Small intestine (tissue), 7 donors: ENCODE results near the gene CFAP141. TPM values are rescaled to one million over a fixed set of nuclear protein-coding genes. Genes with fewer than 3 reads are reported as not detected.
"Not testable (repeated sequence)": the region's sequence is repeated elsewhere in the genome, so short reads cannot be mapped to it uniquely, and the experiment has no call there.

Source experiments
- DNase-seq, 2 donors: peaks; one replicate each; pipeline versions ENCODE4 v3.0.0 to v3.0.0-alpha.2; 2013
- FAIRE-seq: peaks from 2 replicates; lab custom pipeline; 2012; peaks lifted over from hg19 to GRCh38; lab: Jason Lieb, UNC
- H3K27ac ChIP-seq, 3 donors: one replicate each; pipeline ENCODE4 v1.5.1; 2013; ENCODE audit warnings: low read length in 2 of 3, mild to moderate bottlenecking in 2 of 3, control low read depth in 1 of 3, inconsistent platforms in 1 of 3, low read depth in 1 of 3, moderate library complexity in 1 of 3
- H3K27me3 ChIP-seq, 3 donors: one replicate each; pipeline ENCODE4 v1.6.1; 2013; ENCODE audit warnings: low read length in 3 of 3, inconsistent platforms in 1 of 3; ENCODE audit not compliant: control insufficient read depth in 3 of 3, insufficient read depth in 3 of 3
- H3K36me3 ChIP-seq, 3 donors: one replicate each; pipeline ENCODE4 v1.6.1; 2013; ENCODE audit warnings: low read length in 3 of 3, inconsistent platforms in 1 of 3, low read depth in 1 of 3, mild to moderate bottlenecking in 1 of 3, moderate library complexity in 1 of 3; ENCODE audit not compliant: control insufficient read depth in 3 of 3, insufficient read depth in 2 of 3
- H3K4me1 ChIP-seq, 3 donors: one replicate each; pipeline ENCODE4 v1.6.1; 2013; ENCODE audit warnings: low read length in 2 of 3, inconsistent platforms in 1 of 3, low read depth in 1 of 3, mild to moderate bottlenecking in 1 of 3, moderate library complexity in 1 of 3; ENCODE audit not compliant: control insufficient read depth in 3 of 3, insufficient read depth in 2 of 3
- H3K4me3 ChIP-seq, 3 donors: one replicate each; pipeline ENCODE4 v1.5.1; 2013; ENCODE audit warnings: low read length in 3 of 3, control low read depth in 1 of 3, inconsistent platforms in 1 of 3, low read depth in 1 of 3, mild to moderate bottlenecking in 1 of 3, moderate library complexity in 1 of 3
- H3K9me3 ChIP-seq, 2 donors: one replicate each; pipeline ENCODE4 v1.6.1; 2013; ENCODE audit warnings: low read depth in 1 of 2, low read length in 1 of 2; ENCODE audit not compliant: control insufficient read depth in 2 of 2, insufficient read depth in 1 of 2
- WGBS, 3 donors: extraction: QIAGEN DNeasy Blood & Tissue Kit; methylation state at CpG; one replicate each; pipeline ENCODE4 v1.1.7; 2013; 5-methylcytosine and 5-hydroxymethylcytosine counted together
- polyA plus RNA-seq, 4 donors: library from polyadenylated mRNA; stranded (reverse) in 3 of 4; unstranded in 1 of 4; fragments of 200-250 nt in 3 of 4; fragments of 120-200 nt in 1 of 4; gene quantifications; one replicate each; pipeline versions ENCODE4 v1.2.1 to v1.2.3, GENCODE V29; 2013
- donor health status: healthy with polysubstance abuse.
- donor health status: control.
- donor health status: control.
- donor health status: Bipolar disorder and iron deficiency.
- donor health status: healthy.

CFAP141 gene
- polyA plus RNA-seq, 4 donors: not detected

GRCh38 chr1:154220071-154220969 lies 14.2 kb upstream of the CFAP141 start, which contains the start of gene UBAP2L:
UBAP2L (plus strand) TSS chr1:154220955; CDS start chr1:154225124, 4,169 bp downstream.
- 0 to 1% (median 1%) methylated on average over 61 to 73 of the region's 73 CpGs for WGBS, 3 donors
- no peaks in the 10 kb centered on the region for H3K9me3 ChIP-seq
- FAIRE-seq (no peak), DNase-seq (peak; percentile 99 to 100)
- peaks cover 2 to 13% (median 12%) of the 10 kb centered on the region in 3 donors for H3K4me1 ChIP-seq
- H3K36me3 ChIP-seq: peaks cover 5 to 18% (median 5%) of the 10 kb centered on the region in 3 donors
- H3K4me3 ChIP-seq: peak within 1 kb of the TSS; percentile 87 to 96 (median 92)
- no peaks in the 10 kb centered on the region for H3K27me3 ChIP-seq
- peak within 1 kb of the TSS; percentile 94 to 98 (median 97) for H3K27ac ChIP-seq

GRCh38 chr1:154219541-154219940 lies 13.4 kb upstream of the CFAP141 start:
- no peak for FAIRE-seq
- Histone ChIP-seq H3K4me1 (peaks cover 2 to 13% (median 12%) of the 10 kb centered on the region in 3 donors), H3K27ac (peak overlapping the region in 2 of 3 donors; percentile 94 to 98), H3K36me3 (peaks cover 3 to 23% (median 5%) of the 10 kb centered on the region in 3 donors), H3K27me3 (no peaks in the 10 kb centered on the region), H3K9me3 (no peaks in the 10 kb centered on the region), H3K4me3 (peak overlapping the region; percentile 73 to 87 (median 81))
- WGBS, 3 donors: 2 to 11% (median 5%) methylated on average over 5 of the region's 5 CpGs
- DNase-seq: peak; percentile 46 to 55

- 60 to 62% (median 61%) methylated on average over 3 of the region's 3 CpGs for WGBS, 3 donors
- Histone ChIP-seq H3K4me3 (peak overlapping the region in 2 of 3 donors; percentile 73 to 87), H3K4me1 (peaks cover 2 to 12% (median 12%) of the 10 kb centered on the region in 3 donors), H3K36me3 (peaks cover 9 to 29% (median 12%) of the 10 kb centered on the region in 3 donors), H3K27me3 (no peaks in the 10 kb centered on the region), H3K27ac (no peak overlapping the region), H3K9me3 (no peaks in the 10 kb centered on the region)
- FAIRE-seq (no peak), DNase-seq (no peak)
Observed at GRCh38 chr1:154218545-154218944, 12.4 kb upstream of the CFAP141 start.

GRCh38 chr1:154213274-154213673 lies 7.1 kb upstream of the CFAP141 start:
- no peak overlapping the region for H3K4me3 ChIP-seq
- peaks cover 16 to 66% (median 26%) of the 10 kb centered on the region in 3 donors for H3K36me3 ChIP-seq
- peaks cover 0 to 1% (median 0%) of the 10 kb centered on the region in 3 donors for H3K4me1 ChIP-seq
- FAIRE-seq (no peak), DNase-seq (no peak)
- 80 to 100% (median 94%) methylated on average over 1 of the region's 1 CpG for WGBS, 3 donors
- H3K27ac ChIP-seq: no peak overlapping the region
- H3K9me3 ChIP-seq: no peaks in the 10 kb centered on the region
- H3K27me3 ChIP-seq: no peaks in the 10 kb centered on the region

GRCh38 chr1:154212083-154212482 lies 6.0 kb upstream of the CFAP141 start:
- H3K4me3 ChIP-seq: no peak overlapping the region
- H3K9me3 ChIP-seq: no peaks in the 10 kb centered on the region
- H3K4me1 ChIP-seq: no peaks in the 10 kb centered on the region
- FAIRE-seq (no peak), DNase-seq (no peak)
- H3K36me3 ChIP-seq: peaks cover 20 to 71% (median 32%) of the 10 kb centered on the region in 3 donors
- WGBS, 3 donors: 95 to 97% (median 97%) methylated on average over 10 of the region's 10 CpGs
- no peak overlapping the region for H3K27ac ChIP-seq
- no peaks in the 10 kb centered on the region for H3K27me3 ChIP-seq

GRCh38 chr1:154208677-154209388 lies 2.7 kb upstream of the CFAP141 start:
- Histone ChIP-seq H3K4me1 (no peaks in the 10 kb centered on the region), H3K36me3 (peaks cover 15 to 64% (median 37%) of the 10 kb centered on the region in 3 donors), H3K27ac (no peak overlapping the region), H3K27me3 (no peaks in the 10 kb centered on the region), H3K9me3 (no peaks in the 10 kb centered on the region), H3K4me3 (no peak overlapping the region)
- 88 to 90% (median 89%) methylated on average over 5 of the region's 5 CpGs for WGBS, 3 donors
- FAIRE-seq (no peak), DNase-seq (no peak)

- FAIRE-seq: no peak
Observed at GRCh38 chr1:154207262-154207661, 1.1 kb upstream of the CFAP141 start.

GRCh38 chr1:154205778-154206177 lies 355 bp downstream of the CFAP141 start:
- H3K27me3 ChIP-seq, H3K9me3 ChIP-seq, FAIRE-seq, DNase-seq, H3K4me1 ChIP-seq, H3K4me3 ChIP-seq, H3K27ac ChIP-seq: not testable (repeated sequence)
- peaks cover 7 to 39% (median 21%) of the 10 kb centered on the region in 3 donors for H3K36me3 ChIP-seq
- WGBS, 3 donors: 88 to 93% (median 91%) methylated on average over 11 of the region's 11 CpGs

More at GRCh38 chr1:154207262-154207661, 1.1 kb upstream of the CFAP141 start:
- H3K27ac ChIP-seq: no peak overlapping the region
- H3K9me3 ChIP-seq: no peaks in the 10 kb centered on the region
- H3K4me1 ChIP-seq: no peaks in the 10 kb centered on the region
- no peaks in the 10 kb centered on the region for H3K27me3 ChIP-seq
- H3K4me3 ChIP-seq: no peak overlapping the region
- H3K36me3 ChIP-seq: peaks cover 11 to 52% (median 26%) of the 10 kb centered on the region in 3 donors
- no peak for DNase-seq
- WGBS, 3 donors: 87 to 91% (median 88%) methylated on average over 9 of the region's 9 CpGs
